CD4-positive, alpha-beta T cell (primary cell): ENCODE results near the gene DLG5. TPM values are rescaled to one million over a fixed set of nuclear protein-coding genes. Genes with fewer than 3 reads are reported as not detected.

Experiments
- ATAC-seq: fragments of 200-7000 bp; cut with Tn5 transposase; one replicate; pipeline ENCODE4 v1.10.0; 2022; ENCODE audit warnings: mild to moderate bottlenecking; ENCODE audit not compliant: poor library complexity
- CTCF ChIA-PET: fragments of 350-600 bp; sonication (Branson Sonifier 250); formaldehyde crosslinking; loops from one replicate; lab custom pipeline; 2021; ENCODE audit warnings: antibody characterized with exemption, inconsistent platforms; lab: Charles Lee
- POLR2A ChIA-PET: fragments of 350-600 bp; sonication (Branson Sonifier 250); formaldehyde crosslinking; loops from one replicate; lab custom pipeline; 2021; ENCODE audit warnings: antibody characterized with exemption, inconsistent platforms; lab: Charles Lee
- DNase-seq, 14 experiments: peaks; one replicate each; pipeline ENCODE4 v3.0.0-alpha.2; 2013 to 2020; ENCODE audit warnings: mixed read lengths in 2 of 14
- H3K27ac ChIP-seq, 2 donors: one replicate each; pipeline versions ENCODE4 v1.5.1 to v1.7.0; 2013; ENCODE audit warnings: low read length in 2 of 2, low read depth in 1 of 2, mild to moderate bottlenecking in 1 of 2
- H3K27me3 ChIP-seq, 2 experiments: 1 replicate in 1 of 2; 2 replicates in 1 of 2; pipeline versions ENCODE4 v1.6.1 to v1.7.0; 2013; ENCODE audit warnings: low read length in 2 of 2, control low read depth in 1 of 2, mild to moderate bottlenecking in 1 of 2, moderate library complexity in 1 of 2; ENCODE audit not compliant: insufficient read depth in 2 of 2, control insufficient read depth in 1 of 2
- H3K36me3 ChIP-seq: one replicate; pipeline ENCODE4 v1.6.1; 2013; ENCODE audit warnings: low read length, control low read depth; ENCODE audit not compliant: insufficient read depth
- H3K4me1 ChIP-seq: one replicate; pipeline ENCODE4 v1.6.1; 2013; ENCODE audit warnings: low read length, control low read depth; ENCODE audit not compliant: insufficient read depth
- H3K4me3 ChIP-seq: one replicate; pipeline ENCODE4 v1.5.1; 2013; ENCODE audit warnings: mild to moderate bottlenecking, low read length, moderate library complexity
- H3K9me3 ChIP-seq, 2 experiments: 1 replicate in 1 of 2; 2 replicates in 1 of 2; pipeline versions ENCODE4 v1.6.1 to v1.7.0; 2013; ENCODE audit warnings: low read length in 2 of 2, mild to moderate bottlenecking in 2 of 2, control low read depth in 1 of 2, moderate library complexity in 1 of 2; ENCODE audit not compliant: control insufficient read depth in 1 of 2, insufficient read depth in 1 of 2
- H3K27ac Mint-ChIP-seq: one replicate; pipeline ENCODE4 v1.8.0; 2020; ENCODE audit warnings: mixed read lengths
- H3K27me3 Mint-ChIP-seq: one replicate; pipeline ENCODE4 v1.8.0; 2021; ENCODE audit warnings: mixed read lengths
- H3K36me3 Mint-ChIP-seq: one replicate; pipeline ENCODE4 v1.8.0; 2021; ENCODE audit warnings: low read depth, mixed read lengths
- H3K4me1 Mint-ChIP-seq: one replicate; pipeline ENCODE4 v1.8.0; 2021; ENCODE audit warnings: low read depth, mixed read lengths
- H3K4me3 Mint-ChIP-seq: one replicate; pipeline ENCODE4 v1.8.0; 2020; ENCODE audit warnings: mild to moderate bottlenecking, mixed read lengths
- H3K9me3 Mint-ChIP-seq: one replicate; pipeline ENCODE4 v1.8.0; 2020; ENCODE audit warnings: mixed read lengths
- CTCF ChIP-seq: fragments of 200-600 bp; IDR thresholded peaks from one replicate; pipeline ENCODE4 v1.8.0; 2022; ENCODE audit warnings: antibody characterized with exemption, mild to moderate bottlenecking
- intact Hi-C, 2 experiments: fragments of 100-400 bp; cut with DNase I in 1 of 2; cut with micrococcal nuclease in 1 of 2; formaldehyde crosslinking; loops; one replicate each; pipeline versions ENCODE4 v1.15.1 to v1.9.0; 2023 to 2025; cut with DNase I, micrococcal nuclease
- total RNA-seq, 174 experiments: library from RNA in 2 of 174; stranded (reverse) in 2 of 174; gene quantifications; one replicate each; pipeline ENCODE4 v1.2.3 and lab custom pipeline; 2021 to 2026

Gene DLG5
- total RNA-seq, 2 experiments from 2014 or later: 7.1 to 7.4 TPM

GRCh38 chr10:77819210-77820112 is 107.1 kb downstream of the DLG5 start:
- H3K4me3 ChIP-seq: no peak overlapping the region
- no peak for ATAC-seq
- H3K27ac Mint-ChIP-seq: no peak overlapping the region
- no peaks in the 10 kb centered on the region for H3K9me3 Mint-ChIP-seq
- no peak overlapping the region for H3K27ac ChIP-seq
- TF ChIP-seq CTCF: no peak
- no peak for DNase-seq
- H3K36me3 Mint-ChIP-seq: no peaks in the 10 kb centered on the region
- no peaks in the 10 kb centered on the region for H3K27me3 ChIP-seq
- ChIA-PET CTCF (interaction anchor here (0.8 to 1.1 kb wide), 3 partner anchors 18 to 100 kb away, joined by 3 to 4 read pairs (median 3); no protein-coding TSS in a partner anchor), POLR2A (no interaction called here)
- H3K4me1 ChIP-seq: peaks cover 4% of the 10 kb centered on the region
- no peaks in the 10 kb centered on the region for H3K4me1 Mint-ChIP-seq
- H3K9me3 ChIP-seq: no peaks in the 10 kb centered on the region
- no peaks in the 10 kb centered on the region for H3K36me3 ChIP-seq
- H3K4me3 Mint-ChIP-seq: no peak overlapping the region
- H3K27me3 Mint-ChIP-seq: no peaks in the 10 kb centered on the region
- intact Hi-C loops: no loop called here

GRCh38 chr10:77818378-77818777 is 108.2 kb downstream of the DLG5 start:
- Histone ChIP-seq H3K9me3 (no peaks in the 10 kb centered on the region), H3K4me3 (no peak overlapping the region), H3K27me3 (no peaks in the 10 kb centered on the region), H3K36me3 (no peaks in the 10 kb centered on the region), H3K27ac (no peak overlapping the region), H3K4me1 (peaks cover 4% of the 10 kb centered on the region)
- TF ChIP-seq CTCF: no peak
- ATAC-seq (no peak), DNase-seq (no peak)
- H3K4me1 Mint-ChIP-seq: no peaks in the 10 kb centered on the region
- H3K36me3 Mint-ChIP-seq: no peaks in the 10 kb centered on the region
- H3K27ac Mint-ChIP-seq: no peak overlapping the region
- no peaks in the 10 kb centered on the region for H3K9me3 Mint-ChIP-seq
- ChIA-PET CTCF (interaction anchor here (1.1 kb wide), 1 partner anchor 19 kb away, joined by 3 read pairs; no protein-coding TSS in a partner anchor), POLR2A (no interaction called here)
- H3K27me3 Mint-ChIP-seq: no peaks in the 10 kb centered on the region
- no peak overlapping the region for H3K4me3 Mint-ChIP-seq
- intact Hi-C loops: no loop called here

- ATAC-seq (no peak), DNase-seq (no peak)
- Mint-ChIP-seq H3K36me3 (no peaks in the 10 kb centered on the region), H3K4me1 (no peaks in the 10 kb centered on the region), H3K27ac (no peak overlapping the region), H3K9me3 (no peaks in the 10 kb centered on the region), H3K4me3 (no peak overlapping the region), H3K27me3 (no peaks in the 10 kb centered on the region)
- ChIA-PET POLR2A (no interaction called here), CTCF (no interaction called here)
- Histone ChIP-seq H3K4me3 (no peak overlapping the region), H3K27me3 (no peaks in the 10 kb centered on the region), H3K36me3 (no peaks in the 10 kb centered on the region), H3K9me3 (no peaks in the 10 kb centered on the region), H3K27ac (no peak overlapping the region), H3K4me1 (peaks cover 4% of the 10 kb centered on the region)
- no peak for TF ChIP-seq CTCF
- intact Hi-C loops: no loop called here
Observed at GRCh38 chr10:77817541-77817940, 109.0 kb downstream of the DLG5 start.
